ENCODE results near the gene TNIP1.

TNIP1 gene

GRCh38 chr5:151067632-151068432, 13.0 kb downstream of the TNIP1 start:
- H3K4me1 Mint-ChIP-seq = peaks cover 100% of the 10 kb centered on the region
- no peaks in the 10 kb centered on the region for H3K9me3 Mint-ChIP-seq
- DNase-seq (no peak), ATAC-seq (no peak)
- H3K4me3 Mint-ChIP-seq = peak overlapping the region; percentile 66 to 69
- no peaks in the 10 kb centered on the region for H3K27me3 Mint-ChIP-seq
- H3K27ac Mint-ChIP-seq = peak overlapping the region in 1 of 2 donors; percentile 55

- no peaks in the 10 kb centered on the region for H3K9me3 Mint-ChIP-seq
- H3K4me1 Mint-ChIP-seq = peaks cover 99% of the 10 kb centered on the region
- H3K4me3 Mint-ChIP-seq = peak overlapping the region; percentile 66 to 69
- DNase-seq (no peak), ATAC-seq (no peak)
- peak overlapping the region in 1 of 2 donors; percentile 78 for H3K27ac Mint-ChIP-seq
- H3K27me3 Mint-ChIP-seq = no peaks in the 10 kb centered on the region
Measured at GRCh38 chr5:151066920-151067319, 13.9 kb downstream of the TNIP1 start.

GRCh38 chr5:151065609-151066008, 15.2 kb downstream of the TNIP1 start:
- Mint-ChIP-seq H3K4me1 (peaks cover 99% of the 10 kb centered on the region), H3K9me3 (no peaks in the 10 kb centered on the region), H3K4me3 (peak overlapping the region in 1 of 2 donors; percentile 33), H3K27me3 (no peaks in the 10 kb centered on the region), H3K27ac (no peak overlapping the region)
- ATAC-seq (no peak), DNase-seq (no peak)

GRCh38 chr5:151064916-151065499, 15.8 kb downstream of the TNIP1 start:
- peaks cover 99% of the 10 kb centered on the region for H3K4me1 Mint-ChIP-seq
- ATAC-seq = no peak
- H3K4me3 Mint-ChIP-seq = no peak overlapping the region
- no peak overlapping the region for H3K27ac Mint-ChIP-seq
- no peaks in the 10 kb centered on the region for H3K27me3 Mint-ChIP-seq
- no peak for DNase-seq
- H3K9me3 Mint-ChIP-seq = no peaks in the 10 kb centered on the region

GRCh38 chr5:151063142-151063989, 17.5 kb downstream of the TNIP1 start:
- ATAC-seq = no peak
- DNase-seq = no peak
- Mint-ChIP-seq H3K27ac (peak overlapping the region; percentile 60 to 72), H3K9me3 (no peaks in the 10 kb centered on the region), H3K4me1 (peaks cover 99% of the 10 kb centered on the region), H3K27me3 (no peaks in the 10 kb centered on the region), H3K4me3 (peak overlapping the region in 1 of 2 donors; percentile 7)

GRCh38 chr5:151062405-151063141, 18.3 kb downstream of the TNIP1 start:
- no peak for DNase-seq
- H3K27me3 Mint-ChIP-seq = no peaks in the 10 kb centered on the region
- H3K4me3 Mint-ChIP-seq = no peak overlapping the region
- peaks cover 95% of the 10 kb centered on the region for H3K4me1 Mint-ChIP-seq
- H3K27ac Mint-ChIP-seq = peak overlapping the region in 1 of 2 donors; percentile 19
- ATAC-seq = no peak
- no peaks in the 10 kb centered on the region for H3K9me3 Mint-ChIP-seq

GRCh38 chr5:151060742-151061141, 20.1 kb downstream of the TNIP1 start:
- Mint-ChIP-seq H3K27ac (no peak overlapping the region), H3K27me3 (no peaks in the 10 kb centered on the region), H3K4me3 (peak overlapping the region in 1 of 2 donors; percentile 36), H3K9me3 (no peaks in the 10 kb centered on the region), H3K4me1 (peaks cover 86% of the 10 kb centered on the region)
- ATAC-seq (no peak), DNase-seq (no peak)

GRCh38 chr5:151058891-151059489, 21.8 kb downstream of the TNIP1 start:
- no peak for ATAC-seq
- no peak for DNase-seq
- Mint-ChIP-seq H3K4me3 (peak overlapping the region; percentile 30 to 39), H3K9me3 (no peaks in the 10 kb centered on the region), H3K4me1 (peaks cover 77% of the 10 kb centered on the region), H3K27me3 (no peaks in the 10 kb centered on the region), H3K27ac (peak overlapping the region in 1 of 2 donors; percentile 75)

- Mint-ChIP-seq H3K4me3 (no peak overlapping the region), H3K9me3 (no peaks in the 10 kb centered on the region), H3K27me3 (no peaks in the 10 kb centered on the region), H3K27ac (no peak overlapping the region), H3K4me1 (peaks cover 75% of the 10 kb centered on the region)
- ATAC-seq = no peak
- no peak for DNase-seq
Measured at GRCh38 chr5:151058301-151058700, 22.5 kb downstream of the TNIP1 start.

- Mint-ChIP-seq H3K27me3 (no peaks in the 10 kb centered on the region), H3K4me1 (peaks cover 76% of the 10 kb centered on the region), H3K27ac (peak overlapping the region in 1 of 2 donors; percentile 19), H3K9me3 (no peaks in the 10 kb centered on the region), H3K4me3 (no peak overlapping the region)
- ATAC-seq (no peak), DNase-seq (no peak)
Measured at GRCh38 chr5:151056379-151057325, 24.2 kb downstream of the TNIP1 start.

GRCh38 chr5:151055336-151055735, 25.5 kb downstream of the TNIP1 start:
- no peak for ATAC-seq
- Mint-ChIP-seq H3K27ac (no peak overlapping the region), H3K4me1 (peaks cover 65% of the 10 kb centered on the region), H3K27me3 (no peaks in the 10 kb centered on the region), H3K4me3 (no peak overlapping the region), H3K9me3 (no peaks in the 10 kb centered on the region)
- no peak for DNase-seq

- no peaks in the 10 kb centered on the region for H3K27me3 Mint-ChIP-seq
- no peak overlapping the region for H3K4me3 Mint-ChIP-seq
- H3K4me1 Mint-ChIP-seq = peaks cover 59% of the 10 kb centered on the region
- peak overlapping the region in 1 of 2 donors; percentile 43 for H3K27ac Mint-ChIP-seq
- DNase-seq (no peak), ATAC-seq (no peak)
- no peaks in the 10 kb centered on the region for H3K9me3 Mint-ChIP-seq
Measured at GRCh38 chr5:151054709-151055108, 26.1 kb downstream of the TNIP1 start.

GRCh38 chr5:151053796-151054462, 26.9 kb downstream of the TNIP1 start:
- Mint-ChIP-seq H3K9me3 (no peaks in the 10 kb centered on the region), H3K27ac (peak overlapping the region in 1 of 2 donors; percentile 44), H3K4me3 (no peak overlapping the region), H3K4me1 (peaks cover 51% of the 10 kb centered on the region), H3K27me3 (no peaks in the 10 kb centered on the region)
- no peak for DNase-seq
- ATAC-seq = no peak
